NCI-H510A treated with DMSO at 0.1 percent for 48 hours (cell line): ENCODE results near the gene CFAP46.
"Not testable (repeated sequence)": the region's sequence is repeated elsewhere in the genome, so short reads cannot be mapped to it uniquely, and the experiment has no call there.

Experiments used
- DNase-seq: peaks from one replicate; lab custom pipeline; 2025; lab: John Stamatoyannopoulos, UW

Gene CFAP46

DNA sequence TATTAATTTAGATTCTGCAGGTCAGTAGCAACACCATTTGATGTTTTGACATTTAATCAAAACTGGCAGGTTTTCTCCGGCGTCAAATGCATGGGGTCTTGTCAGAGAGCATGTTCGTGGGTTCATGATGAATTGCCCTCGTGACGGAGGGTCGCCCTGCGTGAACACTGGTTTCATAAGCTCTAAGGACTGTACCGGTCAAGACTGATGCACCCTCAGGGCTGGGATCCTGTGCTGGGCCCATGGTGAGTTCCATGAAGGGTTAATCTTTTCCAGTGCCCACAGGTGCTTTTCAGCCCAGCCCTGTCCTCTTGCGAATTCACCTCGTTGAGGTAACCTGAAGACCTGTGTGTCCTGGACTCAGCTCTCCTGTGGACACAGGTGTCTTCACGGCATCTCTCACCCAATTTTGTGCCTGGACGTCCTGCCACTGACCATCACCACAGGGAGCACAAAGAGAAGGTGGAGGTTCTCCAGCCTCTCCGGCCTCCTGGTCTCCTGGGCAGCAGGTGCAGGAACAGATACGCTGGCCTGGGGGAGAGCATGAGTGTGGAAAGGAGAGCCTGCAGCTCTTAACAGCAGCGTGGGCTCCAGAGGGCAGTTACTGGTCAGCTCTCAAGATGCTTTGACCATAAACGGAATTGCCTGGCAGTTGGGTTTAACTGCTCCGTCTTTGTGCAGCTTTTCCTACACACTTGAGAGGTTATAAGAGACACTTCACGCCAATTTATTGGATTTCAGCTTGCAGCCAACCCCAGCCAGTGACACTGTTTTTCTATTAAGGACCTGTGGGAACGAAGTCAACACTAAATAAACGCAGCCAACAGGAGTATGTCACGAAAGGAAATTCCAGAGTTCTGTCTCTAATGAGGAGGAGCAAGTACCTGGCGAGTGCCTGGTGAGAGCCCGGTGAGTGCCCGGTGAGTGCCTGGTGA, 37.4 kb upstream of the CFAP46 start:
- DNase-seq, result no peak

DNA sequence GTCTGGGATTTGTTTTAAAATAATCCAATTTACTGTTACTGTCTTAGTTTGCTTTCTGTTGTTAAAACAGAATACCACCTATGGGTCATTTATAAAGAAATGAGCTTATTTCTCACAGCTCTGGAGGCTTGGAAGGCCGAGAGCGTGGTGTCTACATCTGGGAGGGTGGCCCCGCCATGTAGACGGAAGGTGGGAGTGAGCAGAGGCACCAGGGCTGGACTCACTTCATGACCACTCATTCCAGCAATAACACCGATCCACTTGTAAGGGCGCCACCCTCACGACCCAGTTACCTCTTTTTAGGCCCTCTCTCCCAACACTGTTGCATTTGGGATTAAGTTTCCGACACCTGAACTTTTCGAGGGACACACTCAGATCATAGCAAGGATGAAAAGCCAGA, 36.2 kb upstream of the CFAP46 start:
- DNase-seq, result no peak

DNA sequence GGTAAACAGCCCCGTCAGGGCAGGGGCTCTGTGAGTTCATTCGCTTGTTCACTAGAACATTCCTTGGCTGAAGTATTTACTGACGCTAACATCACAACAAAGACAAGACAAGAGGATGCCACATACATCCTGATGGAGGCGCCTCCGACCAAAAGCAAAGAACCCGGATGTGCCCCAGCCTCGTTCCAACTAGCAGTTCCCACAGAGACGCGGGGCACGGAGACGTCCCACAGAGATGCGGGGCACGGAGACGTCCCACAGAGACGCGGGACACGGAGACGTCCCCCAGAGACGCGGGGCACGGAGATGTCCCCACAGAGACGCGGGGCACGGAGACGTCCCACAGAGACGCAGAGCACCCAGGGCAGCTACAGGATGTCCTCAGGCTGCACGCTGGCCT, 35.4 kb upstream of the CFAP46 start:
- DNase-seq, result no peak

DNA sequence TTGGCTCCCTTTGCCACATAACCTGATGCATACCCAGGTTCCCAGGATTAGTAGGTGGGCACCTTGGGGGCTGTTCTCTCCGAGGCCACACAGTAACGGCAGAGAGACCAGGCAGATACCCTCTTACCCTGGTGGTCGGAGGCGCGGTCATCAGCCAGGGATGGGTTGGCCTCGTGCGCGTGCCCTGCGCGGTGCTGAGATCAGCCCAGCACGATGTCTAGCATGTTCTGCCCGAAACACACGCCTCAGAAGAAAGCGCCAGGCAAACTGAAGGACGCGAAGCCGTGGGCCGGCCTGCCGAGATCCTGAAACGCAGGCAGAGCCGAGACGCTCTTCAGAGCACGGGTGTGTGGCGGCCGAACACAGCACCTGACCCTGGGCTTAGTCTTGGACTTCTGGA, 34.7 kb upstream of the CFAP46 start:
- no peak for DNase-seq

DNA sequence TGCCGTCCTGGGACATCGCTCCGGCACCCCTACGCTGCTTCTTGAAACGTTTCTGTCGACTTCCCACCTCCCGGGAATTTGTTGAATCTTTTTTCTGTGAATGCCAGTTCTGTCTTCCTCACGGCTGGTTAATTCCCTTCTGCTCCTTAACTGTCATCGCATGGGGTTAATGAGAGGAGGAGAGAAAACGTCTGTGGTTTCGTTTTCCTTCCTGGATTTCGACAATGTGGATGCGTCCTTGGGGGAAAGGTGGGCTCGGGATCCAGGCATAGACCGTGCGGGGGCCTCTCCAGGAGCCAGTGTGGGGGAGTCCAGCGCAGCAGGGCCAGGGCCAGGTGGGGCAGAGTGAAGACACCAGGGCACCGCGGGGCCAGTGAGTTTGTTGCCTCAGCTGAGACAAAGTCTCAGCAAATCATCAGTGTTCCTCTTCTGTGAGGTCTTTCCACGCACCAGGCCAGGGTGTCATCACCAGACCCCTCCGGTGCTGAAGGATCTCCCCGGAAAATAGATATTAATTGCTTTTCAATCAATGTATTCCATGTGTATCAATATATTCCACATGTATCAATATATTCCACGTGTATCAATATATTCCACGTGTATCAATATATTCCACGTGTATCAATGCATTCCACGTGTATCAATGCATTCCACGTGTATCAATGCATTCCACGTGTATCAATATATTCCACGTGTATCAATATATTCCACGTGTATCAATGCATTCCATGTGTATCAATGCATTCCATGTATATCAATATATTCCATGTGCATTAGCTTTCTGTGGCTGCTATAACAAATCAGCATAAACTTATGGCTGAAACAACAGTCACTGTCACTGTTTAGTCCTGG, 33.7 kb upstream of the CFAP46 start:
- DNase-seq, result no peak

DNA sequence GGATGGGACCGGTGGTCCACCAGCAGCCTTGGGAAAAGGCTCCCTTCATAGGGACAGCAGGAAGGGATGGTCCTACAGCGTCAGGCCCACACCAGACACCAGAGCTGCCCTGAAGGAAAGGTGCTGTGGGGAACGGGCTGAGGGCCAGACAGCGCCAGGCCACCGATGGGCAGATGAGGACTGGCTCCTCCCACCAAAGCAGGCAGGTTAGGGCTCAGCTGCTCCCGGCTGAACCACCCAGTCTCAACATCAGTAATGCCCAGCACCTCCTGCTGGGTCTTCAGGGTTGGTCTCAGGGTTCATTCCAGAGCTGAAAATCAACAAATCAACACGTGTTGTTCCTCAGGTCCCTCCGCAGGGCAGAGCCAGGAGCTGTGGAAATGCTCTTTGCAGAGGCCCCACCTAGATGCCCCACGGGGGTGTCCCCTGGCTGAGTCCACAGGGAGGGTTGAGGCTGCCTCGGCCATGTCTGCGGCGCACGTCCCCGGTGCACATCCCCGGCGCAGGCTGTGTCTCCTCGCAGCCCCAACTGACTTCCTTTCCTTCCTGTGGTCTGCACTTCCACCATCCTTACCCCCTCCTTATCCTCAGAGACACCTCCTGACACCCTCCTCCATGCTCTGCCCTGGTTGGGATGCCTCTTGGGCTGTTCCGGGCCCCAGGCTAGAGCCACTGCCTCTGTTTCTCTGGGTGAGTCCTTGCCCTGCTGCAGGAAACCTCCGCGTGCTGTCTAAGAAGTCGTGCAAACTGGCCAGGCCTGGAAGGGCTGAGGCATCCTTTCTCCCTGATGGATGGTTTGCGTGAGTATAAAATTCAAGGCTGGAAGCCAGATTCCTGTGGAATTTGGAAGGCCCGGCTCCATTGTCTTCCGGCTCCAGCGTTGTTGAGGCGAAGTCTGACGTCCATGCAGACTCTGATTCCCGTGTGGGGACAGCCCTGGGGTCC, 32.8 kb upstream of the CFAP46 start:
- no peak for DNase-seq

DNA sequence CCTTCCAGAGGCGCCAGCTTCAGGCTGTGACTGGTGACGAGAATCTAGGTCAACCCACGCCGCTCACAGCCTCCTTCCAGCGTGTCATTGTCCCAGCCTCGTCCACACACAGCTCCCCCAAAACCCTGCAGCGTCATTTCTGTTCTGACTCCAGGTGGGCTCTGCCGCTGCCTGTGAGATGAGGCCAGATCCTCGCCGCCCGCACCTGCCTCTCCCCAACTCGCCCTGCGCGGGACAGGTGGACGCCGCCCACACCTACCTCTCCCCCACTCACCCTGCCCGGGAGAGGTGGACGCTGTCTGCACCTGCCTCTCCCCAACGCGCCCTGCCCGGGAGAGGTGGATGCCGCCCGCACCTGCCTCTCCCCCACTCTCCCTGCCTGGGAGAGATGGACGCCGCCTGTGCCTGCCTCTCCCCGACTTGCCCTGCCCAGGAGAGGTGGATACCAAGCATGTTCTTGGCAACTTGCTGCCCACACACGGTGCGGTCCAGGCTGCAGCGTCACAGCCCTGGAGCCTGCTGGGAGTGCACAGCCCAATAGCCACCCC, 32.0 kb upstream of the CFAP46 start:
- DNase-seq, result no peak

DNA sequence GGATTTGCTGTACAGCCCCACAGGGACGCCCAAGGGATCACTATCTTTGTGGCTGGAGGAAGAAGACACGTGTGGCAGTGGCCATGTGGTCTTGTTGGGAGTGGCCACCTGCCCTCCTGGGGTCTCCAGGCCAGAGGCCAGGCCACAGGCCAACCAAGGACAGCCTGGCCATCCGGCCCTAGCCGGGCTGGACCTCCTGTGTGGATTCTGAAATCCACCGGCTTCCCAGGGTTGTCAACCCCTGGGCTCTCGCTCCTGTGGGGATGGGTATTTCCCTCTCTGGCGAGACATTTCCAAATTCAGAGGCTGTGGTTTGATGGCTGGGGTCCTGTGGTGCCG, 31.5 kb upstream of the CFAP46 start:
- DNase-seq, result no peak

DNA sequence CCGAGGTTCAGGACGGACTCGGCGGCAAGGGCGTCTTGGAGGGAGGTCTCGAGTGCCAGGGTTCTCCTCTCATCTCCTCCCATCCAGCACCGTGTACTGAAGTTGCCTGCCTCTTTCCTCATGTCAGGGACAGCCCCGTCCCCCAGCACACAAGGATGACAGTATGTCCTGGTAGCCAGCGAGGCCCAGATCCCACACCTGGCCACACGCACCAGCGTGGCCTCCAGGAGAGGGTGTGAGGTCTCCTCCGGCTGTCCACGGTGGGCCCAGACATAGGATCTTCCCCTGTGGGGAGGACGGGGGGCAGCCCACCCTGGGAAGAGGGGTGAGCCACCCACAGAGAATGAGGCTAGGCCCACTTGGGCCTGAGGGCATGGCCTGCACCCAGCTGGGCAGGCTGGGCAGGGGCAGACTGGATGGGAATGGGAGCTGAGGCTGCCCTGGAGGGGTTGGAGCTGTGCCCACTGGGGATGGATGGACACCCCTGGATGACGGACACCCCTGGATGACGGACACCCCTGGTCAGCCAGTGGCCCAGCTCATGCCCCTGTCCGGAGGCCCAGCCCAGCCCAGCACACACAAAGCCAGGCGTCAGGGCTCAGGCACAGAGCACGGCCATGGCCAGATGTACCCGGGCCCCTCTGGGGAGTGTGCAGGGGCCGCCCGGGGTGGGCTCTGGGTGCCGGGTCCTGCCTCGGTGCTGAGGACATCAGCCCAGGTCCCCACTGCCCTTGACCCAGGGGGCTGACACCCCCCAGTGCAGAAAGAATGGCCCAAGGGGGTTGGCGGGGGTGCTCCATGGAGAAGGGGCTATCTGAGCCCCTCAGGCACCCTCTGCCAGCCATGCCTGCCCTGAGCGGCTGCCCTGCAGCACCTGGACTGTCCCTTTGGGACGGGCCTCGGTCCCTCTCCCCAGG, 30.9 kb upstream of the CFAP46 start:
- no peak for DNase-seq

DNA sequence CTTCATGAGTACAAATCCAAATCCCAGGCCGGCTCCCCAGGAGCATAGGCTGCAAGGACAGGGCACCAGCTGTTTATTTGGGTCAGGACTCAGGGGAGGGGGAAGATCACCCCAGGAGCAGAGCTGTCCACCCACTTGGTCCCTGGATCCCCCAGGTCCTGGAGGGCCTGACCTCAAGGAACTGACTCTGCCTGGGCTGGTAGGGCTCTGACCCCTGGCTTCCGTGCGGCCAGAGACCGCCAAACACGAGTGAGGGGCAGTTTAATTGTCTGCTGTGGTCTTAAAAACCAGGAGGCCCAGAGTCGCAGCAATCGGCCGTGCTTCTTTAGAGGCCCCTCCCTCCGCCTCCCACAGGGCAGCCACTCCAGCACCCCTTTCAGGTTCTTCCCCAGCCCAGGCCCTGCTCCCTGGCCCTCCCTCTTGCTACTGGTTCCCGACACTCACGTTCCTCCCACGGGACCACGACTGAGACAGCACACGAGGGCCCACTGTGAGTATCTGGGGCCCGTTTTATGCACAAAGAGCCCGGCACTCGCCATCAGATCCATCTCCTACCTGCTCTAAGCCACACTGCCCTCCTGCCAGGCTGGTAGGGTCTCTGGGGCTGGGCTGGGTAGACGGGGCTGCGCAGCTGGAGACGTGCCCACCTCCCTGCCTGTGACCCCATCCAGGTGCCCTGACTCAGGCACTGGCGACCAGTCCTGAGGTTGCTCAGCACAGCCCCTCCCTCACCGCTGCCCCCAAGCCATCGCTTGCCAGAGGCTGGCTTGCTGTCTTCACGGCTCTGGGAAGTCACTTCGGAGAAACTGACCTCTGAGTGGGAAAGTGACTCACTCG, 30.0 kb upstream of the CFAP46 start:
- no peak for DNase-seq

DNA sequence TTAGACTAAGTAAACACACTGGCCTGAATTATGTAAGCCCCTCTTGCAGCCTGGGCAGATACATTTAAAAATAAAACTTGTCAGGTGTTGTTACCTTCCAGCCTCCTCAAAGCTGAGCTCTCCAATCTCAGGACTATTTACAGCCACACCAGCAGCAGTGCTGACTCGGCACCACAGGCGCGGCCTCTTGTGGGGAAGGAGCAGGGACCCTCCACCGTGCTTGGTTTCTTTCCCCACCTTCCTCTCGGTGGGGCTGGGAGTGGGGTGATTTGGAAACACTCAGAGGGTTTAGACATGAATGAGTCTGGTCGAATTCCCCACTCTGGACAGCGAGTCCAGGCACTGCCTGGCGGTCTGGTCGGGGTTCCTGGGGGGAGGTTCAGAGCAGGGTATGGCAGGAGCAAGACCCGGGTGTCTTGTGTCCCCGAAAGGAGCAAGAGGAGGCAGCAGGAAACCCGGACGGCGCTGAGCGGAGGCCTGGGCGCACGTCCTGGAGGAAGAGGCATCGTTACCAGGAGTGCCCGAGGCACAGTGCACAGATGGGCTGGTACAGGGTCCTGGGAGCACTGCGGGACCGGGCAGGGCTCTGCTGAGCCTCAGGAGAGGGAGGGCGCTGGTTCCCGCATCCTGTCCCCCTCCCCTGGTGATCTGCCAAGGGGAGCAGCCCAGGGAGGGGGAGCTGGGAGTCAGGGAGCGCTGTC, 29.2 kb upstream of the CFAP46 start:
- no peak for DNase-seq

DNA sequence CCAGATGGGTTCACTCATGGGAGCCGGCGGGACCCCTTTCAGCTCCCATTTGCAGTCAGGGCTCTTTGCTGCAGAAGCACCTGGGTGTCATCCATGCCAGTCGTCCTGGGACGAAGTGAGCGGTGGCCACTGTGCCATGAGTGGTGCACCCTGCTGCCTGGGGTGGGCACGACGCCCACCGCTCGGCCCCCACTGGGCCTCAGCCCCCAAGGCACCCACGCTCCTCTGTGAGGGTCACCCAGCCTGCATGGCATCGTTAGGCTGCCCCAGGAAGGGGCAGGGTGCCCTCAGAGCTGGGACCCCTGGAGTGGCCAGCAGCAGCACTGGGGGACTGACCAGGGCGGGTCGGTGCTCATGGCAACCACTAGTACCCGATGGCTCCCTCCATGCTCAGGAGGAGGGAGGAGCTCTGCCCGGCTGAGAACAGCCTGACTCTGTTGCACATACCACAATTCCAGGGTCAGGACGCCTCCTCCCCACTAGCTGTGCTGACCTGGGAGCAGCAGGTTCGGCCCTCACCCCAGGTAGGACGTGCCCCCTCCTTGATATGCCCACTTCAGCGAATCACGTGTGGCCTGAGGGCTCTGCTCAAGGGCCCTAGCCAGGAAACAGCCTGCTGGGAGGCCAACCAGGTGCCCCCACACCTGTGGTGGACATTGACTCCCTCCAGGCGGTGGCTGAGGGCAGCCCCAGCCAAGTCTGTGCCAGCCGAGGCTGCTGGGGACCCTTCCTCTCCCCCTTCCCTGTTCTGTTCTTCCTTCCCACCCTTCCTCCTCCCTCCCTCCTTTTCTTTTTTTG, 28.5 kb upstream of the CFAP46 start:
- DNase-seq, result no peak

DNA sequence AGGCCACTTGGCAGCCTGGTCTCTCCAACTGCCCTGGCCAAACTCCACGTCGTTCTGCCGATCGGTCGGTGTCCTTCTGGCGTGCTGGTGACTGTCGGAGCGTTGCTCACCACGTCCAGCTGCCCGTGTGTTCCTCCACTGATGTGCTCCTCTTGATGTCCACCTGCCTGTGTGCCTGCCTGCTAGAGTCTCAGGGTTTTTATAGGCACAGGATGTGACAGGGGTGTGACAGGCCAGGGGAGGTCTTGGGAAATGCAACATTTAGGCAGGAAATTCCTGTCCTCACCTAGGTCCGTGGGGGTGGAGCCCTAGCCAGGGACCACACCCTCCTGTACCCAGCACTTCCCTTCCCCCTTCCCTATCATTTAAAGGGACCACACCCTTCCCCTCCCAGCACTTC, 25.2 kb upstream of the CFAP46 start:
- no peak for DNase-seq

DNA sequence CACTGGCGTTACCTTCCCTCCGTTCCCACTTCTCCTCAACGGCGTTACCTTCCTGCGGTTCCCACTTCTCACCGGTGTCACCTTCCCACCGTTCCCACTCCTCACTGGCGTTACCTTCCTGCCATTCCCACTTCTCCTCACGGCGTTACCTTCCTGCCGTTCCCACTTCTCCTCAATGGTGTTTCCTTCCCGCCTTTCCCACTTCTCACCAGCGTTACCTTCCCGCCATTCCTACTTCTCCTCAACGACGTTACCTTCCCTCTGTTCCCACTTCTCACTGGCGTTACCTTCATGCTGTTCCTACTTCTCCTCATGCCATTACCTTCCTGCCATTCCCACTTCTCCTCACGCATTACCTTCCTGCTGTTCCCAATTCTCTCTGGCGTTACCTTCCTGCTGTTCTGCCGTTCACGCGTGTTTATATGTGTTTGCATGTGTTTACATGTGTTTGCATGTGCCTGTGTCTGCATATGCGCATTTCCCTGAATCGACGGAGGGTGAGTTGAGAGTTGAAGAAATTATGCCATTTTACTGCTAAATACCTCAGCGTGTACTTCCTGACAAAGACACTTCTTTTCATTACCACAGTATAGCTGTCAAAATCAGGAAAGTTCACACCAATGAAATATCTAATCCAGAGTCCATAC, 23.2 kb upstream of the CFAP46 start:
- DNase-seq, result no peak

DNA sequence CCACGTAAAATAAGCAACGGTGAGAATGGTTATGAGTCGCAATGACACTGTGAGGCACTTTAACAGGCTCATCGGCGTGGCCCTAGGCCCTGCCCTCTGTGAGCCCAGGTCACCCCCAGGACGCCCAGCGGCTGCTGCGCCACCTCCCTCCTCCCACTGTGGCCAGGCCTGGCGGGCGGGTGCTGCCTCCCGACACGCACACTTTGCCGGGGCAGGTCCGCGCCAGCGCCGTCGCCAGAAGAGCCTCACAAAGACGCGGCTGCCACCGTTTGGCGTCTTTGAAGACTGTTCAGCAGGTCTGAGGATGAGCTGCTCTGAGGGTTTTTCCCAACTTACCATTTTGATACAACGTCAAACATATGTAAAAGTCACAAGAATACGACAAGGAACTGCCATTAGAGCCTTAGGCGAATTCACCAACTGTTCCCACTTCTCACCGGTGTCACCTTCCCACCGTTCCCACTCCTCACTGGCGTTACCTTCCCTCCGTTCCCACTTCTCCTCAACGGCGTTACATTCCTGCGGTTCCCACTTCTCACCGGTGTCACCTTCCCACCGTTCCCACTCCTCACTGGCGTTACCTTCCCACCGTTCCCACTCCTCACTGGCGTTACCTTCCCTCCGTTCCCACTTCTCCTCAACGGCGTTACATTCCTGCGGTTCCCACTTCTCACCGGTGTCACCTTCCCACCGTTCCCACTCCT, 22.5 kb upstream of the CFAP46 start:
- DNase-seq, result not testable (repeated sequence)

DNA sequence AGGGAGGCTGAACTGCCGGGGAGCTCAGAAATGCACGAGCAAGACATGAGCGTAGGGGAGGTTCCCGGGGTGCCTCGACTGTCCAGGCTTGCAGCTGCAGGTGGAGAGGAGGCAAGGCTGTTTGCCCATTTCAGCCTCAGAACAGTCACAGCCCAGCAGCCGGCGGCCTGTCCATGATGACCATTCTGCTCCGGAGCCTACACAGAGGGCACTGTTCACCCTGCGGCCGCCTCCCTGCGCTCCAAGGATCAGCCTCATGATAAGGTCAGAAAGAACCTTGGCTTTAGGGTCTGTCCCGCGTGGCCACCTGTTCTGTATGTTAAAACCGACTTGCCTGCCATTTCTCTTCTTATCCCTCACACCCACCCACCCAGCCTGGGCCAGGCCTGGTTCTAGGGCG, 21.9 kb upstream of the CFAP46 start:
- DNase-seq, result no peak

DNA sequence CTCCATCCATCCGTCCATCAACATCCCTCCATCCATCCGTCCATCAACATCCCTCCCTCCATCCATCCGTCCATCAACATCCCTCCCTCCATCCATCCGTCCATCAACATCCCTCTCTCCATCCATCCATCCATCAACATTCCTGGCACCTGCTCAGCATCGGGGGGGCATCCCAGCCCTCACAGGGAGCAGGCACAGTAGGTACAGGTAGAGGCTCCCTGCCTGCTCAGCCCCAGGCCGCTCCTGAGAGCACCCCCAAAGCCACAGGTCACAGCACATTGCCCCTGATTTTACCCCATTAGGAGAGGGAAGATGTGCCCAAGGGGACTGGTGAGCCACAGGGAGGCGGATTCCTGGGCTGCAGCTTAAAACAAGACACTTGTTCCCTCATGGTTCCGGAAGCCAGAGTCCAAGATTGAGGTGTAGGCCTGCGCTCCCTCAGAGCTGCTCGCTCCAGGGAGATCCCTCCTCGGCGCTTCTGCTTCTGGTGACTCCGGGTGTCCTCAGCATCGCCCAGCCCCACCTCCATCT, 21.1 kb upstream of the CFAP46 start:
- DNase-seq, result no peak
